HL-60 (cell line): Measurements from ENCODE around the gene ADD1.

ENCODE experiments used
- POLR2AphosphoS5 ChIP-seq: IDR thresholded peaks from 2 replicates; pipeline ENCODE4 v1.6.1; 2012; ENCODE audit warnings: low read depth
- SPI1 ChIP-seq: IDR thresholded peaks from 2 replicates; pipeline ENCODE4 v1.6.1; 2012; ENCODE audit warnings: low read depth, mild to moderate bottlenecking, borderline replicate concordance
- TF ChIP-seq, protein P1 (sequence below): IDR thresholded peaks from one replicate; pipeline ENCODE4 v1.5.1; 2011; ENCODE audit warnings: low read length, control low read depth, inconsistent platforms; ENCODE audit not compliant: insufficient read depth

DNA sequence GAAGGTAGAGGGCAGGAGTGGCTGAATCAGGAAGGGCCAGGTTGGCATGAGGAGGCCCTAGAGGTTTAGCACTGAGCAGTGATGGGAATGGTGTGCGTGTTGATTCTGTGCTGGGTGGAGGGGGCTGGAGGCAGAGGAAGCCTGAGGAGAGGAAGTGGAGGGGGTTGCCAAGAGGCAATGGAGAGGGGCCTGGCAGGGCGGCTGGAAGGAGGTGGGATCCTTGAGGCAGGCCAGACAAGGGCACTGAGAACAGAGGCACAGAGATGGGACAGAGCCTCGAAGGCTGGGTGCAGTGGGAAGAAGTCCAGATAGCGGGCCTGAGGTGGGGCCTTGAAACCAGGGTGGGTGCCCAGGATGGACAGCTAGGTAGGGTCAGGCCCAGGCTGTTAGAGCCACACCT, 26.5 kb upstream of the ADD1 start:
- TF ChIP-seq, protein P1, sequence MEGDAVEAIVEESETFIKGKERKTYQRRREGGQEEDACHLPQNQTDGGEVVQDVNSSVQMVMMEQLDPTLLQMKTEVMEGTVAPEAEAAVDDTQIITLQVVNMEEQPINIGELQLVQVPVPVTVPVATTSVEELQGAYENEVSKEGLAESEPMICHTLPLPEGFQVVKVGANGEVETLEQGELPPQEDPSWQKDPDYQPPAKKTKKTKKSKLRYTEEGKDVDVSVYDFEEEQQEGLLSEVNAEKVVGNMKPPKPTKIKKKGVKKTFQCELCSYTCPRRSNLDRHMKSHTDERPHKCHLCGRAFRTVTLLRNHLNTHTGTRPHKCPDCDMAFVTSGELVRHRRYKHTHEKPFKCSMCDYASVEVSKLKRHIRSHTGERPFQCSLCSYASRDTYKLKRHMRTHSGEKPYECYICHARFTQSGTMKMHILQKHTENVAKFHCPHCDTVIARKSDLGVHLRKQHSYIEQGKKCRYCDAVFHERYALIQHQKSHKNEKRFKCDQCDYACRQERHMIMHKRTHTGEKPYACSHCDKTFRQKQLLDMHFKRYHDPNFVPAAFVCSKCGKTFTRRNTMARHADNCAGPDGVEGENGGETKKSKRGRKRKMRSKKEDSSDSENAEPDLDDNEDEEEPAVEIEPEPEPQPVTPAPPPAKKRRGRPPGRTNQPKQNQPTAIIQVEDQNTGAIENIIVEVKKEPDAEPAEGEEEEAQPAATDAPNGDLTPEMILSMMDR, result no peak
- peak; percentile 5; the same call in 1 of the 2 replicates for TF ChIP-seq SPI1
- TF ChIP-seq POLR2AphosphoS5, result no peak
